HG03460 (cell line): ENCODE results near the gene THRB.

Experiments used
- ATAC-seq: cut with Tn5 transposase; IDR thresholded peaks from one replicate; pipeline ENCODE4 v1.9.1; 2021; ENCODE audit not compliant: unreplicated experiment

The THRB gene

GRCh38 chr3:24513463-24513862, 18.8 kb upstream of the THRB start:
- no peak for ATAC-seq

GRCh38 chr3:24512564-24513197, 18.0 kb upstream of the THRB start:
- ATAC-seq: no peak

- no peak for ATAC-seq
Observed at GRCh38 chr3:24510030-24510648, 15.5 kb upstream of the THRB start.

GRCh38 chr3:24508423-24508839, 13.8 kb upstream of the THRB start:
- ATAC-seq: no peak

- no peak for ATAC-seq
Observed at GRCh38 chr3:24507776-24508422, 13.2 kb upstream of the THRB start.

- ATAC-seq: no peak
Observed at GRCh38 chr3:24506966-24507775, 12.5 kb upstream of the THRB start.

GRCh38 chr3:24505691-24506550, 11.3 kb upstream of the THRB start:
- no peak for ATAC-seq

- ATAC-seq: no peak
Observed at GRCh38 chr3:24504772-24505171, 10.1 kb upstream of the THRB start.

- peak; percentile 80 for ATAC-seq
Observed at GRCh38 chr3:24503616-24504113, 9.0 kb upstream of the THRB start.

- no peak for ATAC-seq
Observed at GRCh38 chr3:24502690-24503089, 8.0 kb upstream of the THRB start.

GRCh38 chr3:24500806-24501205, 6.2 kb upstream of the THRB start:
- ATAC-seq: no peak

- no peak for ATAC-seq
Observed at GRCh38 chr3:24499991-24500390, 5.3 kb upstream of the THRB start.

- ATAC-seq: no peak
Observed at GRCh38 chr3:24498796-24499195, 4.1 kb upstream of the THRB start.

GRCh38 chr3:24498391-24498790, 3.7 kb upstream of the THRB start:
- ATAC-seq: no peak

- ATAC-seq: no peak
Observed at GRCh38 chr3:24497942-24498341, 3.3 kb upstream of the THRB start.

GRCh38 chr3:24496529-24497482, 2.2 kb upstream of the THRB start:
- ATAC-seq: no peak

- no peak for ATAC-seq
Observed at GRCh38 chr3:24495326-24495994, 810 bp upstream of the THRB start.

- no peak for ATAC-seq
Observed at GRCh38 chr3:24493746-24494617, 668 bp downstream of the THRB start.
